IMR-90 (cell line): ENCODE data around the gene PAXIP1. TPM values are rescaled to one million over a fixed set of nuclear protein-coding genes. Genes with fewer than 3 reads are reported as not detected.

Source experiments
- ATAC-seq: fragments of 200-7000 bp; cut with Tn5 transposase; 2 replicates; pipeline ENCODE4 v1.9.1; 2020; ENCODE audit warnings: low read depth, mild to moderate bottlenecking, moderate library complexity
- Bru-seq: library from RNA; stranded (reverse); fragments of 400-500 nt; gene quantifications from one replicate; lab custom pipeline; 2021; lab: Mats Ljungman, UMichigan
- BruChase-seq, 2 experiments: library from RNA; stranded (reverse); fragments of 400-500 nt; gene quantifications; one replicate each; lab custom pipeline; 2021; lab: Mats Ljungman, UMichigan
- BruUV-seq: library from RNA; stranded (reverse); fragments of 400-500 nt; replicated peaks from 2 replicates; lab custom pipeline; 2021; lab: Mats Ljungman, UMichigan
- CTCF ChIA-PET: fragments of 300-600 bp; formaldehyde crosslinking; extraction: SDS; loops from one replicate; lab custom pipeline; 2021; ENCODE audit warnings: antibody characterized with exemption; lab: Yijun Ruan, JAX
- POLR2A ChIA-PET: fragments of 300-600 bp; sonication (Branson Sonifier 250); formaldehyde crosslinking; loops from one replicate; lab custom pipeline; 2022; ENCODE audit warnings: antibody characterized with exemption; ENCODE audit not compliant: unreplicated experiment; lab: Charles Lee
- DNase-seq: peaks from one replicate; pipeline ENCODE4 v3.0.0; 2013
- H2AFZ ChIP-seq: replicated peaks from 2 replicates; pipeline ENCODE3; 2013; ENCODE audit warnings: low read length, mild to moderate bottlenecking; ENCODE audit not compliant: poor library complexity
- H2AK5ac ChIP-seq: 2 replicates; pipeline ENCODE4 v1.6.1; 2013; ENCODE audit warnings: low read depth, low read length, inconsistent platforms
- H2AK9ac ChIP-seq: replicated peaks from 2 replicates; pipeline ENCODE3; 2013; ENCODE audit warnings: mild to moderate bottlenecking, low read depth, low read length, moderate library complexity; ENCODE audit not compliant: poor library complexity
- H2BK120ac ChIP-seq: 2 replicates; pipeline ENCODE4 v1.6.1; 2013; ENCODE audit warnings: low read depth, low read length, inconsistent platforms
- H2BK15ac ChIP-seq: 3 replicates; pipeline ENCODE4 v1.6.1; 2013; ENCODE audit warnings: low read depth, low read length, inconsistent platforms
- H2BK20ac ChIP-seq: 2 replicates; pipeline ENCODE4 v1.6.1; 2013; ENCODE audit warnings: low read depth, mild to moderate bottlenecking, inconsistent platforms, low read length, moderate library complexity
- H2BK5ac ChIP-seq: 2 replicates; pipeline ENCODE4 v1.6.1; 2013; ENCODE audit warnings: mild to moderate bottlenecking, low read depth, low read length, inconsistent platforms; ENCODE audit not compliant: poor library complexity, severe bottlenecking
- H3K14ac ChIP-seq: replicated peaks from 2 replicates; pipeline ENCODE4 v1.6.1; 2013; ENCODE audit warnings: low read depth, low read length, inconsistent platforms
- H3K18ac ChIP-seq: 2 replicates; pipeline ENCODE4 v1.6.1; 2013; ENCODE audit warnings: low read depth, low read length, control low read depth
- H3K23ac ChIP-seq: 2 replicates; pipeline ENCODE4 v1.6.1; 2013; ENCODE audit warnings: low read depth, low read length, inconsistent platforms
- H3K27ac ChIP-seq: 2 replicates; pipeline ENCODE4 v1.5.1; 2013; ENCODE audit warnings: mild to moderate bottlenecking, control low read depth, low read length; ENCODE audit not compliant: insufficient read depth
- H3K27me3 ChIP-seq: 2 replicates; pipeline ENCODE4 v1.6.1; 2013; ENCODE audit warnings: low read length; ENCODE audit not compliant: control insufficient read depth, insufficient read depth
- H3K36me3 ChIP-seq: 2 replicates; pipeline ENCODE4 v1.6.1; 2013; ENCODE audit warnings: low read length, mixed read lengths; ENCODE audit not compliant: control insufficient read depth, insufficient read depth
- H3K4ac ChIP-seq: 2 replicates; pipeline ENCODE4 v1.6.1; 2013; ENCODE audit warnings: low read depth, low read length, inconsistent platforms
- H3K4me1 ChIP-seq: 2 replicates; pipeline ENCODE4 v1.6.1; 2013; ENCODE audit warnings: low read length, mixed read lengths; ENCODE audit not compliant: control insufficient read depth, insufficient read depth
- H3K4me2 ChIP-seq: 2 replicates; pipeline ENCODE4 v1.6.1; 2013; ENCODE audit warnings: low read depth, mild to moderate bottlenecking, control low read depth, low read length, moderate library complexity
- H3K4me3 ChIP-seq: 2 replicates; pipeline ENCODE4 v1.5.1; 2013; ENCODE audit warnings: low read depth, mild to moderate bottlenecking, control low read depth, low read length, moderate library complexity; ENCODE audit not compliant: insufficient read depth
- H3K56ac ChIP-seq: 2 replicates; pipeline ENCODE4 v1.6.1; 2013; ENCODE audit warnings: low read length, inconsistent platforms; ENCODE audit not compliant: insufficient read depth; ENCODE audit errors: extremely low read depth
- H3K79me1 ChIP-seq, 2 experiments: 2 replicates each; pipeline ENCODE4 v1.6.1; 2013; ENCODE audit warnings: low read length in 2 of 2, inconsistent platforms in 1 of 2, low read depth in 1 of 2
- H3K9ac ChIP-seq: 2 replicates; pipeline ENCODE4 v1.6.1; 2013; ENCODE audit warnings: low read depth, low read length, control low read depth
- H3K9me1 ChIP-seq: 2 replicates; pipeline ENCODE4 v1.6.1; 2013; ENCODE audit warnings: low read length, inconsistent platforms; ENCODE audit not compliant: insufficient read depth
- H3K9me3 ChIP-seq: 2 replicates; pipeline ENCODE4 v1.6.1; 2013; ENCODE audit warnings: low read length; ENCODE audit not compliant: control insufficient read depth, insufficient read depth
- H4K20me1 ChIP-seq: 2 replicates; pipeline ENCODE4 v1.6.1; 2013; ENCODE audit warnings: low read length, inconsistent platforms; ENCODE audit not compliant: insufficient read depth
- H4K5ac ChIP-seq: 2 replicates; pipeline ENCODE4 v1.6.1; 2013; ENCODE audit warnings: mild to moderate bottlenecking, low read depth, low read length, control low read depth
- H4K8ac ChIP-seq, 2 experiments: 2 replicates each; pipeline ENCODE4 v1.6.1; 2013; ENCODE audit warnings: low read depth in 2 of 2, low read length in 2 of 2, control low read depth in 1 of 2, inconsistent platforms in 1 of 2
- H4K91ac ChIP-seq: 2 replicates; pipeline ENCODE4 v1.6.1; 2013; ENCODE audit warnings: low read depth, low read length, inconsistent platforms; ENCODE audit not compliant: insufficient read depth
- BHLHE40 ChIP-seq: fragments of 150-350 bp; IDR thresholded peaks from 2 replicates; pipeline ENCODE4 v1.6.1; 2016; ENCODE audit warnings: mild to moderate bottlenecking, low read depth, low read length
- CEBPB ChIP-seq: IDR thresholded peaks from 2 replicates; pipeline ENCODE4 v1.6.1; 2012; ENCODE audit warnings: low read depth, low read length, improper control_type of control experiment
- CHD1 ChIP-seq: IDR thresholded peaks from 2 replicates; pipeline ENCODE4 v1.6.1; 2012; ENCODE audit warnings: low read depth, low read length, improper control_type of control experiment
- ELK1 ChIP-seq: fragments of 150-350 bp; IDR thresholded peaks from 2 replicates; pipeline ENCODE4 v1.6.1; 2016; ENCODE audit warnings: low read depth, mild to moderate bottlenecking, low read length, moderate library complexity, borderline replicate concordance
- FOS ChIP-seq: fragments of 150-350 bp; IDR thresholded peaks from 2 replicates; pipeline ENCODE4 v1.6.1; 2016; ENCODE audit warnings: low read depth, low read length
- MXI1 ChIP-seq: IDR thresholded peaks from 2 replicates; pipeline ENCODE4 v1.6.1; 2012; ENCODE audit warnings: low read depth, mild to moderate bottlenecking, low read length, moderate library complexity, borderline replicate concordance
- WGBS, 2 experiments: methylation state at CpG; one replicate each; pipeline versions ENCODE4 v1.1.5 to v1.1.7; 2013; ENCODE audit warnings: missing lambda C conversion rate in 2 of 2; ENCODE audit not compliant: insufficient read length in 1 of 2; ENCODE audit errors: extremely low coverage in 2 of 2; 5-methylcytosine and 5-hydroxymethylcytosine counted together
- dilution Hi-C: fragments of 300-500 bp; cut with HindIII; formaldehyde crosslinking; loops from one replicate; pipeline ENCODE4 v1.14.3; 2018; ENCODE audit warnings: low sequenced_read_pairs; ENCODE audit not compliant: unreplicated experiment
- in situ Hi-C: fragments of 300-500 bp; cut with MboI; formaldehyde crosslinking; loops from 3 replicates; pipeline ENCODE4 v1.14.3; 2019; ENCODE audit warnings: low sequenced_read_pairs, inconsistent platforms, mixed read lengths
- intact Hi-C: fragments of 100-400 bp; cut with micrococcal nuclease; formaldehyde crosslinking; loops from 2 replicates; pipeline ENCODE4 v1.10.0; 2022
- long read RNA-seq: library from polyadenylated mRNA; unstranded; transcript quantifications from one replicate; pipeline ENCODE4 v2.0.0, GENCODE V29; 2021; ENCODE audit not compliant: unreplicated experiment
- polyA plus RNA-seq, 3 experiments: library from polyadenylated mRNA; depleted of rRNA; stranded (reverse); fragments of >200 nt; gene quantifications; 2 replicates each; pipeline ENCODE4 v1.2.3, GENCODE V29; 2012; ENCODE audit warnings: low replicate concordance in 1 of 3
- total RNA-seq: library from RNA; depleted of rRNA; stranded (reverse); fragments of >200 nt; gene quantifications from 2 replicates; pipeline ENCODE4 v1.2.3, GENCODE V29; 2012; rRNA removed

The PAXIP1 gene
- total RNA-seq (7.3 and 7.5 TPM in 2 replicates), polyA plus RNA-seq (2012; rRNA removed) (8.7 and 9.4 TPM in 2 replicates), Bru-seq, nascent RNA (percentile 69 among the genes with signal in this experiment), BruChase-seq, experiment 1, labeled RNA remaining after a 6-hour chase (percentile 65 among the genes with signal in this experiment), BruChase-seq, experiment 2, labeled RNA remaining after a 2-hour chase (percentile 70 among the genes with signal in this experiment)
- 5.3 and 5.4 TPM in 2 replicates for polyA plus RNA-seq (2012; cell fraction: cytosol; rRNA removed)
- polyA plus RNA-seq (2012; cell fraction: nucleus; rRNA removed; ENCODE audit: low replicate concordance), result 22.4 and 24.0 TPM in 2 replicates
- long read RNA-seq, partial matches to known transcripts, result 8 of 9 reads
- long read RNA-seq, other reads (novel, unspliced or antisense), result 0 of 9 reads

- H3K23ac ChIP-seq, result peak within 1 kb of the TSS; percentile 87
- H3K9ac ChIP-seq, result peak within 1 kb of the TSS; percentile 80
- BruUV-seq, result no TSS peak
- peaks cover 15% of the 10 kb centered on the region; the same call in 1 of the 2 replicates for H3K9me1 ChIP-seq
- no peak within 1 kb of the TSS for H2BK20ac ChIP-seq
- 0 out of 2 replicates have a peak within 1 kb of the TSS, but pooled peaks have one; percentile 60 for H2AK5ac ChIP-seq
- H3K4me3 ChIP-seq, result peak within 1 kb of the TSS; percentile 80
- H3K27me3 ChIP-seq, result no peaks in the 10 kb centered on the region
- peak within 1 kb of the TSS; percentile 95 for H3K4me2 ChIP-seq
- CTCF ChIA-PET, result no interaction called here
- in situ Hi-C loops (no loop called here), dilution Hi-C loops (no loop called here), intact Hi-C loops (loop anchor here (1.0 to 10.0 kb wide), 3 partner anchors 294 to 372 kb away; partner anchors contain the start of gene INSIG1)
- peak within 1 kb of the TSS; percentile 100 for H2BK5ac ChIP-seq
- peak within 1 kb of the TSS; percentile 59; the same call in 1 of the 2 replicates for H3K56ac ChIP-seq
- DNase-seq (peak; percentile 20), ATAC-seq (peak; percentile 80)
- 0% methylated on average over 14 of the region's 44 CpGs; no CpG with 5 or more reads in 1 of the 2 experiments for WGBS, 2 experiments
- peaks cover 7 to 44% of the 10 kb centered on the region in 2 experiments; a peak in 3 of 4 replicates for H3K79me1 ChIP-seq
- peak within 1 kb of the TSS; percentile 76; the same call in 1 of the 2 replicates for H3K18ac ChIP-seq
- TF ChIP-seq CHD1, result peak; percentile 99; the same call in 1 of the 2 replicates
- TF ChIP-seq CEBPB, result no peak
- TF ChIP-seq BHLHE40, result peak; percentile 96
- no peak for TF ChIP-seq ELK1
- TF ChIP-seq FOS, result no peak
- 0 out of 2 replicates have a peak, but pooled peaks have one; percentile 0 for TF ChIP-seq MXI1
- no peak within 1 kb of the TSS for H2BK15ac ChIP-seq
- peak within 1 kb of the TSS; percentile 80 for H3K14ac ChIP-seq
- 0 out of 2 replicates have a peak, but pooled peaks cover 1% of the 10 kb centered on the region for H3K4me1 ChIP-seq
- peaks cover 1% of the 10 kb centered on the region for H3K36me3 ChIP-seq
- peak within 1 kb of the TSS; percentile 99 for H3K27ac ChIP-seq
- H4K8ac ChIP-seq, result peak within 1 kb of the TSS; percentile 36 to 78; a peak in 3 of 4 replicates
- H3K9me3 ChIP-seq, result no peaks in the 10 kb centered on the region
- no peaks in the 10 kb centered on the region for H4K20me1 ChIP-seq
- H2BK120ac ChIP-seq, result peak within 1 kb of the TSS; percentile 96
- H4K5ac ChIP-seq, result no peak within 1 kb of the TSS
- peak within 1 kb of the TSS; percentile 78; the same call in 1 of the 2 replicates for H4K91ac ChIP-seq
- peak within 1 kb of the TSS; percentile 73 for H3K4ac ChIP-seq
- peak within 1 kb of the TSS; percentile 96 for H2AK9ac ChIP-seq
- H2AFZ ChIP-seq, result peak within 1 kb of the TSS; percentile 99
- POLR2A ChIA-PET, result no interaction called here
Observed at GRCh38 chr7:155003092-155003375, at the start of gene PAXIP1. PAXIP1 (minus strand) TSS chr7:155003124; CDS start chr7:155002929, 195 bp downstream.
